NCI-H2081 treated with DMSO at 0.1 percent for 48 hours (cell line): ENCODE data around the gene G6PD.

Experiments used
- DNase-seq: peaks from one replicate; lab custom pipeline; 2025; lab: John Stamatoyannopoulos, UW

The G6PD gene

GRCh38 chrX:154487518-154488290 is 58.9 kb downstream of the G6PD start:
- DNase-seq: no peak

GRCh38 chrX:154486396-154487207 is 60.0 kb downstream of the G6PD start, which contains the start of gene UBL4A:
Gene UBL4A, minus strand, starts transcription at chrX:154486615. Its CDS starts 31 bp downstream, at chrX:154486584.
- DNase-seq: no peak

- no peak for DNase-seq
Observed at GRCh38 chrX:154486052-154486395, 60.6 kb downstream of the G6PD start.

GRCh38 chrX:154485150-154486051 is 61.2 kb downstream of the G6PD start:
- no peak for DNase-seq

- DNase-seq: no peak
Observed at GRCh38 chrX:154484255-154485149, 62.1 kb downstream of the G6PD start.

- no peak for DNase-seq
Observed at GRCh38 chrX:154483325-154483724, 63.3 kb downstream of the G6PD start.

- DNase-seq: no peak
Observed at GRCh38 chrX:154482786-154483185, 63.9 kb downstream of the G6PD start.

GRCh38 chrX:154481911-154482601 is 64.6 kb downstream of the G6PD start:
- DNase-seq: no peak
